Spleen (tissue), 10 donors: ENCODE data around the gene RIGI. TPM values are rescaled to one million over a fixed set of nuclear protein-coding genes. Genes with fewer than 3 reads are reported as not detected.

ENCODE experiments used
- polyA plus RNA-seq, 3 donors: library from polyadenylated mRNA; stranded (reverse); fragments of 200-250 nt; gene quantifications; one replicate each; pipeline ENCODE4 v1.2.1, GENCODE V29; 2013
- total RNA-seq, 7 donors: library from RNA; depleted of rRNA in 3 of 7; stranded (reverse); fragments of >200 nt in 3 of 7; fragmentation: NEBNext Ultra II Directional in 4 of 7; extraction: Animal tissue kit (Norgen Biotek cat#: 25700) in 4 of 7; gene quantifications; one replicate each; pipeline versions ENCODE4 v1.1.0 to v1.2.1, GENCODE V29; 2016 to 2021
- donor health status: healthy with polysubstance abuse.
- donor health status: DM: no; HTN: no; CAD: no; lungs with moderate emphysema.
- donor health status: DM: no; HTN: no; CAD: no.
- donor health status: Bipolar disorder and iron deficiency.
- donor health status: healthy.
- donor health status: DM: no; HTN: no; CAD: no.
- donor health status: DM: yes; HTN: yes; CAD: no.

The RIGI gene
- total and polyA plus RNA-seq, 10 donors, result 6.5 to 24.4 (median 16.4) TPM

Other genes with a start within 250 kb of the RIGI start
- gene ACO1, start 141.6 kb downstream of the RIGI start, total RNA-seq, result 10 to 100 TPM; 16.7 to 20.7 (median 18.8) TPM
- gene ACO1, start 141.6 kb downstream of the RIGI start, polyA plus RNA-seq, result 1 to 10 TPM; 3.8 to 8.8 (median 5.6) TPM
- 10 to 100 TPM in 5 of 7 donors, 1 to 10 TPM in 2; 6.6 to 25.1 (median 18.2) TPM for gene SMIM27, start 26.1 kb upstream of the RIGI start, total RNA-seq
- gene SMIM27, start 26.1 kb upstream of the RIGI start, polyA plus RNA-seq, result 10 to 100 TPM; 19.6 to 31.7 (median 26.3) TPM
- 10 to 100 TPM; 11.9 to 28.7 (median 18.2) TPM for gene TOPORS, start 26.4 kb upstream of the RIGI start, total RNA-seq
- gene TOPORS, start 26.4 kb upstream of the RIGI start, polyA plus RNA-seq, result 1 to 10 TPM; 5.2 to 7.1 (median 6.3) TPM
- gene NDUFB6, start 47.0 kb upstream of the RIGI start, total RNA-seq, result 10 to 100 TPM; 21.7 to 36.7 (median 25.3) TPM
- gene NDUFB6, start 47.0 kb upstream of the RIGI start, polyA plus RNA-seq, result 10 to 100 TPM; 18.0 to 33.9 (median 31.9) TPM
- under 1 TPM in 4 of 7 donors, not detected in 3; 0.07 to 0.17 (median 0.10) TPM for gene TAF1L, start 109.5 kb upstream of the RIGI start, total RNA-seq
- gene TAF1L, start 109.5 kb upstream of the RIGI start, polyA plus RNA-seq, result not detected